Ammon's horn (tissue), 1 donor: ENCODE data around the gene CSNK1G2.

Experiments used
- DNase-seq: peaks from one replicate; pipeline ENCODE4 v3.0.0-alpha.2; 2016; ENCODE audit warnings: low spot score

Gene CSNK1G2

DNA sequence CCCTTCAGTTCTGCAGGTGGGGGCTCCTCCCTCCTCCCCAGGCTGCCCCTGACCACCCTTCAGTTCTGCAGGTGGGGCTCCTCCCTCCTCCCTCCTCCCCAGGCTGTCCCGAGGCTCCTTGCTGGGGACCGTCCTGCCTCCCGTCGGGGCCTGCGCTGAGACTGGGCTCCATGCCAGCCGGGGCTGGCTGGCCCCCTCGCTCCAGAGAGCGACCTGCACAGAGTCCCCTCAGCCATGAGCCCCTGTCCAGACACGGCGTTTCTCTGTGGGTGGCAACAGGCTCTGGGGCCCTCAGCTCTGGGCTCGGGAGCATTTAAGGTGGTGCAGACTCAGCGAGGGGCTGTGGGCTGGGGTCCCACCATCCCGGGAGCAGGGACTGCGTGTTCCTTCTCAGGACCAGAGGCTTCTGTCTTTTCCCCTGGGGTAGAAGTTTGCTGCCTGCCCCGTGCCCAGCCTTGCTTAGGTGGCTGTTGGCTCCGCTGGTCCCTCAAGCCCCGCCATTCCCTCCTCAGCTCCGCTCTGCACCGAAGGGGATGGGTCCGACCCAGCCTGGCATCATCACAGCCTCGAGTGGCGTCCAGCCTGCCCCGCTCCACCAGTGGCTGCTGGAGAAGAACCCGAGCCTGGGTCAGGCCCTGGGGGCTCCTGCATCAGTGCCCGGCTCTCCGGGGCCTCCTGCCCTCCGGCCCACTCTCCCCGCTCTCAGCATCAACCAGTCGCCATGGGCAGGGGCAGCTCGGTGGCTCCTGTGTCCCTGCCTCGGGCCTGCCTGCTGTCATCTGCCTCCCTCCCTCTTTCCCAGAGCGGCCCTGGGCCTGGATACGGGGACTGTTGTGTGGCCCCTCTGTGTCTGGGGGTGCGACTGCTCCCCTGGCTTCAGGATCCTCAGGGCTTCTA lies 27.6 kb downstream of the CSNK1G2 start:
- DNase-seq, result no peak

DNA sequence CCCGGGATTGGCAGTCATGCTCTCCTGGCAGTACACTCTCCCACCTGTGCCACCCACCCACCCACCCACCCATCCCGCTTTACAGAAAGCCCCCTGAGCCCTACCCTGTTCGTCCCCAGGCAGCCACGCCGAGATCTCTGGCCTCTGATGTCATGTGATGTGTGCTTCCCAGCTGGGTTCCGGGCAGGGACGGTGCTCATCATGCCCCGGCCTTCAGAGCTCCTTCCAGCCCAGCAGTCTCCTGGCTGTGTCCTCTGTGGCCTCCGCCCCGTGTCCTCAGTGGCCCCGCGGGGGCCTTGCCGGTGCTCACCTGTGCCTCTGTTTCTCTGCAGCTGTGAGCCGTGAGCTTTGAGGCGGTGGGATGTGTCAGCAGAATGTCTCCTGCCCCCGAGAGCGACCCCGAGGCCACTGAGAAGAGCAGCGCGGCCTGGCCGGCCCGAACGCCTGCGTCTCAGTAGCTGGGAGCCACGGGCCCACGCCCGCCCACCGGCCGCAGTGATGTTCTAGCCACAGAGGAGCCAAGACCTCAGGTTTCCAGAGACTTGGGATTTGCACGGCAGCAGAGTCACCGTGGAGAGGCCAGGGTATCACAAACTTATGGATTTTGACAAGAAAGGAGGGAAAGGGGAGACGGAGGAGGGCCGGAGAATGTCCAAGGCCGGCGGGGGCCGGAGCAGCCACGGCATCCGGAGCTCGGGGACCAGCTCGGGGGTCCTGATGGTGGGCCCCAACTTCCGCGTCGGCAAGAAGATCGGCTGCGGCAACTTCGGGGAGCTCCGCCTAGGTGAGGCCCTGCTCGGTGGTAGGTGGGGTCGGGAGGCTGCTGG lies 28.4 kb downstream of the CSNK1G2 start:
- DNase-seq, result no peak

DNA sequence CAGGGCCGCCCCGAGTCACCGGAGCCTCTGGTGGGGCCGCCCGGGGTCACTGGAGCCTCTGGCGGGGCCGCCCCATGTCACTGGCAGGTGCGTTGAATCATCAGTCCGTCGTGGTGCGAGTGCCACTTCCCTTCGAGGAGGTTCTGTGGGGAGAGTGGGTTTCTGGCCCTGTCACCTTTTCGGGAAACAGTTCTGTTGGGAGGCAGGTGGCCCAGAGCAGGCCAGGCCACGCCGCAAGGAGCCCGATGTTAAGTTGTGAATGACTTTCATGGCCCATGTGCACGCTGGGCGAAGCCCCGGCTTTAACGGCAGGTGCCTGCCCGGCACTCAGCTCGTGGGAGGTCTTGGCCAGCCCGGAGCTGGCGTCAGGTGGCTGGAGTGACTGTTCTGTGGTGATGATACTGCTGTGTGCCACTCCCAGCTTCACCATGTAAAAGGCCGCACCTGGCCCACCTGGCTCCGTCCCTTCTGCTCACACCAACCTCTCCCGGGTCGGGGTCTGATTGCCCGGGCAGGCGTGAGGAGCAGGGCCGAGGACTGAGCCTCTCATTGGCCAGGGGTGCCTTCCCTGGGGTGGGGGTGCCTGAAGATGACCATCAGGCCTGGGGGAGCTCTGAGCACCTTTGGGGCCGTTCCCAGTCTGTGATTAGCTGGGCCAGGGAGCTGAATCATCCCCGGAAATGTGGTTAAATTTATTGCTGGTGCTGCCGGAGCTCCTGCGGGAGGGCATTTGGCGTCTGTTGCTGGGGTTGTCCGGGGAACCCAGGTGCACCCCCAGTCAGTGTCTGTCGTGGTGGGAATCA lies 29.2 kb downstream of the CSNK1G2 start:
- no peak for DNase-seq

DNA sequence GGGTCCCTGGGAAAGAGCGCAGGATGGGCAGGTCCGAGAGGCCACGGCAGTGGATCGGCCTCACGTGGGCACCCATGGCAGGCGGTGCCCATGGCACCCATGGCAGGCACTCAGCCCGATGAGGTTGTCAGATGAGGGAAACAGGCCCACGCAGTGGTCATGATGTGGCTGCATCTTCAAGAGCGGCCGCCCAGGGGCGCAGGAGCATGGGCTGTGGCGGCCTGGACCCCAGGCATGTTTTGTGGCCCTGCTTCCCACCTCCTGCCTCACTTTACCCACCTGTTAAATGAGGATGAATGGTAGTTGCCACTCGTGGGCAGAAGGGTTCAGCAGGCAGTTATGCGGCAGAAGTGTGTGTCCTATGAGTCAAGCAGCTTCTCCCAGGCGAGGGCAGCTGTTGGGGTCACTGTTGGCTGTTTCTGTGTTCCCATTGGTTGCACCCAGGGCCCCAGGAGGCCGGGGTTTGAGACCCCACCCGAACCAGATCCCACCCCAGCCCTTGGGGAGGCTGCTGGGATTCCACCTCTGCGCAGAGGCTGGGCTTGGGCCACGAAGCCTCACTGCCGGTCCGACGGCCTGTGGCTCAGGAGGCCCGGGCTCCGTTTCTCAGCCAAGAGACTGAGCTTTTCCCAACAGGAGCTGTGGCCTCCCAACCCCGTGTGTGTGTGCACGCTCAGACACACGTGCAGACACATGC lies 30.0 kb downstream of the CSNK1G2 start:
- DNase-seq, result no peak

DNA sequence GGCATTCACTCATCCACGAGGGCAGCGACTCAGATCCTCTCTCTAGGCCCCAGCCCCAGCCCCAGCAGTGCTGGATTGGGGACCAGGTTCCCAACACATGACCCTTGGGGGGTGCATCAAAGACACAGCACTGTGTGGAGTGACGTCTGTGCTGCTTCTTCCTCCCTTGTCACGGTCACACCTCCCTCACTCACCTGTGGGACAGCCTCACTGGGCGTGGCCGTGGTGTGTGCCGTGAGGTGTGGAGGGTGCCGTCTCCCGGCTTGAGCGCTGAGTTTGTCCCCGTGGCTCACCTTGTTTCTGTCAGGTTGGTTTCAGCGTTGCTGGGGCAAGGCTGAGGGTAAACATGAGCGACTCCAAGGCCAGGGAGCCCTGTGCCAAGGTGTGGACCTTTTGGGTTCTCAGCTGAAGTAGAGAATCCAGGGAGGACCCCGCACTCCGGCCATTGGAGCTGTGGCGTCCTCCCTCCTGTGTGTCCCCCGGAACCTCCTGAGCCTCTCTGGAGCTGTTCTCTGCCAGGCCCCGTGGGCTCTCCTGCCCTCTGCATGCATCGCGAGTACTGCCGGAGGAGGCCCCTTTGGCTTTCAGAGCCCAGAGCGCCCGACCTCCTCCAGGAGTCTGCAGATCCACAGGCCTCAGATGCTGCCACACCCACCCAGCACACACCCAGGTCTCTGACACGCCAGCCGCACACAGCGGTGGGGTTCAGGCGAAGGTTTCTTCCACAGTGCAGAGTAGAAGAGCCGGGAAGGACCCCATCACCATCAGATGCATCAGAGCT lies 33.6 kb downstream of the CSNK1G2 start:
- DNase-seq, result no peak

DNA sequence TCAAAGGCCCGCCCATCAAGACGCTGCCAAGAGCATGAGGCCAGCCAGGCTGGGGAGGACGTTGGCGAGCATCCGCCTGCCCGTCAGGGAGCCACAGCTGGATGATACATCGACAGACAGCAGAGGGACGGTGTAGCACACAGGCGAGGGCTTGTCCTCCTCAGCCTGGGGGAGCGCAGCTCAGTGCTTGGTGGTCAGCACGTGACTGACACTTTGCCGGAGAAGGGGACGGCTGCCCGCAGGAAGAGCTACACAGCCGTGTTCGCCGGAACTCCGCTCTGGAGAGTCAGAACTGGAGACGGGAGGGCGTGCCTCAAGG lies 34.1 kb downstream of the CSNK1G2 start:
- peak; percentile 61 for DNase-seq

DNA sequence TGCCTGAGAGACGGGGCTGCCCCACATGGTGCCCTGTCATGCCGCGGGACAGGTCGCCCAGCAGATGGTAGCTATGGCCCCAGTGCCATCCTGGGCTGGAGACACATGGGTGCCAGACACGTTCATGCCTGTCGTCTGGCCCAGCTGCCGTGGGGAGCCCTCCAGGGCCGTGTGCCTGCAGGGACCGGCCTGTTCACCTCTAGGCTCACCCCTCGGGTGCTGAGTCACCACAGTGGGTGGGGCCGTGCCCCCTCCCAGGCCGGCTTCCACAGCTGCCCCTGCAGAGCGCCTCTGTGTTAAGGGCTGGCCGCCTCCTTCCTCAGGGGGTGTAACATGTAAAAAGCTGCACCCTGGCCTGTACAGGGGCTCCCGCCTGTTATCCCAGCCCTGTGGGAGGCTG lies 36.1 kb downstream of the CSNK1G2 start:
- no peak for DNase-seq

DNA sequence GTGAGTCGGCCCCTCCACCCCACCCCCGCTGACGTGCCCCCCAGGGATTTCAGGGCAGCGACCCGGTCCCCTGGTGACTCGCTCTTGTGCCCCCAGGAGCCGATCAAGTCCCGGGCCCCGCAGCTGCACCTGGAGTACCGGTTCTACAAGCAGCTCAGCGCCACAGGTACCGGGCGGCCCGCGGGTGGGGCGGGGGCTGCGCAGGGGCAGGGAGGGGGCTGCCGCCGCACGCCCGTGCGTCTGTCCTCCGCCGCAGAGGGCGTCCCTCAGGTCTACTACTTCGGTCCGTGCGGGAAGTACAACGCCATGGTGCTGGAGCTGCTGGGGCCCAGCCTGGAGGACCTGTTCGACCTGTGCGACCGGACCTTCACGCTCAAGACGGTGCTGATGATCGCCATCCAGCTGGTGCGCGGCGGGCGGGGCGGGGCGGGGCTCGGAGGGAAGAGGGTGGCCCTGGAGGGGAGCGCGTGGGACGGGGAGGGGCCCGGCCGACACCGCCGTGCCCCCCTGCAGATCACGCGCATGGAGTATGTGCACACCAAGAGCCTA lies 37.4 kb downstream of the CSNK1G2 start:
- DNase-seq, result no peak

DNA sequence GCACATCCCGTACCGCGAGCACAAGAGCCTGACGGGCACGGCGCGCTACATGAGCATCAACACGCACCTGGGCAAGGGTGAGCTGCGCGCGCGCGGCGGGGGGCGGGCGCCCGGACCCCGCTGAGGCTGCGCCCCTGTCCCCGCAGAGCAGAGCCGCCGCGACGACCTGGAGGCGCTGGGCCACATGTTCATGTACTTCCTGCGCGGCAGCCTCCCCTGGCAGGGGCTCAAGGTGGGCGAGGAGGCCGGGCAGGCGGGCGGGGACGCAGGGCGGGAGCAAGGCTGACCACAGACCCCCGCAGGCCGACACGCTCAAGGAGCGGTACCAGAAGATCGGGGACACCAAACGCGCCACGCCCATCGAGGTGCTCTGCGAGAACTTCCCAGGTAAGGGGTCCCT lies 38.0 kb downstream of the CSNK1G2 start:
- no peak for DNase-seq

DNA sequence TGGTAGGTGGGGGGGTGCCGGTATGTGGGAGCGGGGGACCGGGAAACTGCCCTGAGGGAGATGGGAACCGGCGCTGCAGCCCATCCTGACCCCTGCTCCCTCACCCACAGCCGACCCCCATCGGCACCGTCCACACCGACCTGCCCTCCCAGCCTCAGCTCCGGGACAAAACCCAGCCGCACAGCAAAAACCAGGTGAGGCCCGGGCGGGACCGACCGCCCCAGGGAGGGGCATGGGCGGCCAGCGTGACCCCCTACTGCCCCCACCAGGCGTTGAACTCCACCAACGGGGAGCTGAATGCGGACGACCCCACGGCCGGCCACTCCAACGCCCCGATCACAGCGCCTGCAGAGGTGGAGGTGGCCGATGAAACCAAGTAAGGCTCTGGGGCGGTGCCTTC lies 38.7 kb downstream of the CSNK1G2 start:
- DNase-seq, result no peak

DNA sequence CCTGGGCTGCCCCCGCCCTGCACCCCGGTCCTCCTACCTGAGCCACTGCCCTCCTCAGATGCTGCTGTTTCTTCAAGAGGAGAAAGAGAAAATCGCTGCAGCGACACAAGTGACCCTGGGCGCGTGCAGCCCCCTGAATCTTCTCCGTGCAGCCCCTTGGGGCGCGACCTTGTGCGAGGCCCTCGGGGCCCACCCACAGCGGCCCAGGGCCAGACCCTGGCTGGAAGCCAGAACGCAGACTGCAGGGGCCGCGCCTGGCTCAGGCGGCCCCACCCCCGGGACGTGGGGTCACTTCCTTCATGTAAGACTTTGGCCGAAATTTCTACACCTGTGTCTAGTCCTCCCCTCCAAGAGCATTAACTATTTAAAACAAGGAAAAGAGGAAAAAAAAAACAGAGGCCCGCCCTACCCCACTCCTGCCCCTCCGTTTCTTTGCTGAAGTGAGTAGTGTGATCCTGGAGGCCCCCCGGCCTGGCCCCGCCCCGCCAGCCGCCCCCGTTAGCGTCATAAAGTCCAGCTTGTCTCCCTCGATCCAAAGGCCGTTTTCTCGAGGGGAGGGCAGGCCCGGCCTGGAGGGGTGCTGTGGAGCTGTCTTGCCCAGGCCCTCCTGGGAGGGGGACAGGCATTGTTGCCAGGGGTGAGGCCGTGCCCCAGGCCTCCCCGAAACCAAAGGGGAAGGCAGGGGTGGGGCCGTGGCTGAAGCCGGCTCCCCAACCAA lies 39.3 kb downstream of the CSNK1G2 start:
- no peak for DNase-seq

DNA sequence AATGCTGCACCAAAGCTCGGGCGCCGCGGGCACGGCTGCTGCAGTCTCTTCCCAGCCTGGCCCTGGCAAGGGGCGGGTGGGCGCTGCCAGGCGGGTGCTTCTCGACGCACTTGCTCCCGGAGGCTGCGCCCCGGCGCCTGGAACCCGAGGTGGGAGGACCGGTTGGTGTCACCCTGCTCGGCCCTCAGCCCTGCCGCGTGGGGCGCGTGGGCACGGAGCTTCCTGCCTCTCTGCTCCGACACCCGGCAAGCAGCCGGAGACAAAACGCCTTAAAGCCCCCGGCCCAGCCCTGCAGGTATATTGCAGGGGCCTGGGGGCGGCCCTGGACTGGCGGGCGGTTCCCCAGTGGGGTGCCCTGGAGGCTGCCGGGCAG lies 39.8 kb downstream of the CSNK1G2 start:
- DNase-seq, result no peak

DNA sequence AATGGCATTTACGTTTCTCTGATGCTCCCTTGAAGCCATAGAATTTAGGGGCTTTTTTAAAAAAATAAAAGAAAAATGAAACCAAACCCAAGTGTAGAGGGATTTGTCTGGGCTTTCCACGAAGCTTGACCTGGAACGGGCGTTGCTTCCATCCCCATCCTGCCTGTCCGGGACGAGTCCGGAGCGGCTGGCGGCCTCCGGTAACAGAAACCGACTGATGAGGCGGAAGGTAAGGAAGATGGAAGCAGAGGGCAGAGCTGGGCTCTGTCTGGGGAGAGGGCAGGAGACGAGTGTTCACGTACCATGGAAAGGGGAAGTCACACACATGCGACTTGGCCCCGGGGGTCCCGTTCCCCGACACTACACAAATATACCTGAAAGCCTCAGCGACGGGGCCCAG lies 40.3 kb downstream of the CSNK1G2 start:
- DNase-seq, result no peak

DNA sequence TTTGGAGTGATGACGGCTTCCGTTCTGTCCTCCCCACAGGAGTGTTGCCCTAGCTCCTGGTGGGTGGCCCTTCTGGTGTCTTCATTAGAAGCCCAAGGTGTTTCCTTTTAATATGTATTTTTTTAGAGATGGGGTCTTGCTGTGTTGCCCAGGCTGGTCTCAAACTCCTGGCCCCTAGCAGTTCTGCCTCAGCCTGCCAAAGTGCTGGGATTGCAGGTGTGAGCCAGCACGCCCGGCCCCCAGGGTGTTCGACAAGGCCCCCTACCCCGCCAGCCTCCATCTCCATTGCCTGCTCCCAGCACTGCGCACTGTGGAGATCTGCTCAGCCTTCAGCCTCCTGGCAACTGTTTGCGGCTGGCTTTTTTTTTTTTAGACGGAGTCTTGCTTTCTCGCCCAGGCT lies 43.4 kb downstream of the CSNK1G2 start:
- DNase-seq, result no peak

DNA sequence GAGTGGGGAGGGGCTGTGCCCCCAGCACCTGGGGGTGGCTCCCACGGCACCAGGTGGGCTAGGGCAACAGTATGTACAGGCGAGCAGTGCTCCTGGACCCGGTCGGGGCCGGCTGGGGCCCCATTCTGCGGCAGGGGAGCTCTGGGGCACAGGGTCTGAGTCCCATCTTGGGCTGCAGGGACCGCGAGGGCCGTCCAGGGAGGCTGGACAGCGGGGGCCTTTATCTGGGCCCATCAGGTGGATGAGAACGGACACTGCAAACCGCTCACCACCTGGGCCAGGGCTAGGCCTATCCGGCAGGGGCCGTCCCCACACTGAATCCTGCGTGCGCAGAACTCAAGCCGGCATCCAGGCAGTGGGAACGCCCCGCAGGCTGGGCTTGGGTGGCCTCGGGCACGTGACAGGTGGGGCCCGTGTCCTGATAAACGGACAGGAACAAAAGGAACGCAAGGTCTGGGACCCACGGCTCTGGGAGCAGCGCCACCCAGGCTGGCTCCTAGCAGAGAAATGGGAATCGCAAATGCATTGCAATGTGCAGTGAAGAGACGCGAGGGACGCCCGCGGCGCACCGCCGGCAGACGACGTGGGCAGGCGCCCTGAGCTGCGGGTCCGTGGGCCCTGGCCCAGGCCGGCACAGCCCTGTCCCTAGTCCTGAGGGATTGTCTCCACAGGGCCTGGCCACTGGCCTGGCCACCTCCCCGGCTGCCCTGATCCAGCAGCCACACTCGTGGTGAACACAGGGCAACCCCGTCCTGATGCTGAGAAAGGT lies 44.8 kb downstream of the CSNK1G2 start:
- DNase-seq, result no peak

DNA sequence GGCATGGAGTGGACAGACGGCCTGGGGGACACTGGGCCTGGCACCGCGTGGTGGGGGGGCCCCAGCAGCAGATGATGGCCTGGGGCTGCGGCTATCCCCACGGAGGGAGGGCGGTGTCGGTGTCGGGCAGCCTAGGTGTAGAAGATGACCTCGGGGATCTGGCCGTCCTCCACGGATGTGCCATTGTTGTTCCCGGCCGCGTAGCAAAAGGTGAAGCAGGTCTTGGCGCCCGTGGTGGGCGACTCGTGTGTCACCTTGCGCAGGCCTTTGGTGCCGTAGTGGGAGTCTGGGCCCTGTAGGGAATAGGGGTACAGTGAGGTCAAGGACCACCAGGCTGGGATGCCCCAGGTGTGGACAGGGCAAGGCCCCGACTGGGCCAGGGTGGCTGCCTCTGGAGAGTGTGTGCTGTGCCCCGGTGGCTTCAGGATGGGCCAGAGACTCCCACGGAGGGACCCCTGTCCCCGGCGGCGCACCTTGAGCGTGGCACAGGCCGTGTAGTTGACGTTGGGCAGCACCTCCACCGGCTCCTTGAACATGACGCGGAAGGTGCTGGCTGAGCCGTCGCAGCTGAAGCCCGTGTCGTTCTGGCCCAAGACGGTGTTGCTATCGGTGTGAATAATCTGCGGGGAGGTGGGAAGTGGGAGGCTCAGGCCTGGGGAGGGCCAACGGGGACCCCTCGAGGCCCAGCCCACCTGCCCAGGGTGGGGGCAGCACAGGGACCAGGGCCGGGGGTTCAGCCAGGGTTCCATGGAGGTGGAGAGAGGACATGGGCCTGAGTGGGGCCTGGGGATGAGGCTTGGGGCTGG lies 45.6 kb downstream of the CSNK1G2 start:
- no peak for DNase-seq

DNA sequence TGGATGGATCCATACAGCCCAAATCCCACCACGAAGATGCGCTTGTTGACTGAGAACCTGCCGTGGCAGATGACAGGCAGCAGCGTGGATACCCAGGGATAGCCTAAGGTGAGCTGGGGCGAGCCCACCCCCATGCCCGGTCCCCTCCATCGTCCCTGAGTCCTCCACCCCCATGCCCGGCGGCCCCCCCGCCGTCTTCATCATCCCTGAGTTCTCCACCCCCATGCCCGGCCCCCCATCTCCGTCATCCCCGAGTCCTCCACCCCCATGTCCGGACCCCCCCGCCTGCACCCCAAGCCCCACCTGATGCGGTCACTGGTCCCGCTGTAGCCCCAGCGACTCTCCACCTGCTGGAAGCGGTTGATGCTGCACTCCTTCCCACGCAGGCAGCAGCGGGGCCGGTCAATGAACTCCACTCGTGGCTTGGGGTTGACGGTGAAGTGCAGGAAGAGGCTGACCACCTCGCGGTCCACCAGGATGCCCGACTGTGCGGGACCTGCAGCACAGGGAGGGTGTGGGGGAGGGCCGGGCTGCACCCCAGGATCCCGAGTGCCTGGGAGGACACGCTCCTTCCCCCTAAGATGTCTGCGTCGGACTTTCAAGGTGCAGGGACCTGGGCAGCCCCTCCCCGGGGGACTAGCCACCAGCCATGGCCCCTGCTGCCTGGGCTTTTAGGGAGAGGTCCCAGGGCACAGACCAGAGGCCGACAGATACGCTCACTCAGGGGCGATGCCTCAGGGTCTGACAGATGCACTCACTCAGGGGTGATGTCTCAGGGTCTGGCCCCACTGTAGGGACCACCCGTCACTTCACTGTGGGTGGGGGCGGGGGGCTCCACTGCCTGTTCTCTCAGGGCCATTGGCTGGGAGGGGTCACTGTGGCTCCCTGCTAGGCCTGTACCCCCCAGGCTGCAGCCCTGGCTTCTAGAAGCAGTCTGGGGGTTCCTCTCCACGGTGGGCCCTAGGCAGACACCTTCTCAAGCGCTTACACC lies 46.5 kb downstream of the CSNK1G2 start:
- DNase-seq, result no peak
